Measurements from ENCODE around the gene DNAJC27.

DNA sequence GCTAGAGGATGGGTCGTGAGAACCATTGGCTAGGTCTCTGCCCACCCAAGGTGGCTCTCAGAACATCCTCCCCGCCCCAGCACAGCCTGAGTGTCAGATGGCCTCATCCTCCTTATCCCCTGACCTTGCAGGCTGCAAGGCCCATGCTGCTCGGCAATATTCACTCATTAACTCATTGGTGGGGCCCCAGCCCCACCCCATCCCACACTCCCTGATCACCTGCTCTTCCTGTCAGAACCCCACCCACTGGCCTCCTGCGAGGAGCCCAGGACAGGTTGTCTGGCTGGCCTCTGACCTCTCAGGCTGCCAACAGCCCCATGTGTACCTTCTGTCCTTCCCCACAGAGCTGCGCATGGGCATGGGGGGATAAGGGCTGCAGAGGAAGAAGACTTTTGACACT, 57.0 kb downstream of the DNAJC27 start:
- TF ChIP-seq, protein P1, sequence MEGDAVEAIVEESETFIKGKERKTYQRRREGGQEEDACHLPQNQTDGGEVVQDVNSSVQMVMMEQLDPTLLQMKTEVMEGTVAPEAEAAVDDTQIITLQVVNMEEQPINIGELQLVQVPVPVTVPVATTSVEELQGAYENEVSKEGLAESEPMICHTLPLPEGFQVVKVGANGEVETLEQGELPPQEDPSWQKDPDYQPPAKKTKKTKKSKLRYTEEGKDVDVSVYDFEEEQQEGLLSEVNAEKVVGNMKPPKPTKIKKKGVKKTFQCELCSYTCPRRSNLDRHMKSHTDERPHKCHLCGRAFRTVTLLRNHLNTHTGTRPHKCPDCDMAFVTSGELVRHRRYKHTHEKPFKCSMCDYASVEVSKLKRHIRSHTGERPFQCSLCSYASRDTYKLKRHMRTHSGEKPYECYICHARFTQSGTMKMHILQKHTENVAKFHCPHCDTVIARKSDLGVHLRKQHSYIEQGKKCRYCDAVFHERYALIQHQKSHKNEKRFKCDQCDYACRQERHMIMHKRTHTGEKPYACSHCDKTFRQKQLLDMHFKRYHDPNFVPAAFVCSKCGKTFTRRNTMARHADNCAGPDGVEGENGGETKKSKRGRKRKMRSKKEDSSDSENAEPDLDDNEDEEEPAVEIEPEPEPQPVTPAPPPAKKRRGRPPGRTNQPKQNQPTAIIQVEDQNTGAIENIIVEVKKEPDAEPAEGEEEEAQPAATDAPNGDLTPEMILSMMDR (IDR thresholded peaks at IDR 0.05; ENCODE audit: low read depth, low read length): no peak
- TF ChIP-seq EZH2phosphoT487 (IDR thresholded peaks at IDR 0.05; ENCODE audit: low read depth): no peak
